ENCODE data around the gene GLRX2. TPM values are rescaled to one million over a fixed set of nuclear protein-coding genes. Genes with fewer than 3 reads are reported as not detected.

GLRX2 gene
- total RNA-seq, 1 donor from 2014 or later = 7.2 TPM

GRCh38 chr1:193141804-193142203, 36.6 kb upstream of the GLRX2 start:
- peaks cover 5% of the 10 kb centered on the region for H3K36me3 Mint-ChIP-seq (ENCODE audit: unreplicated experiment)
- no peak for TF ChIP-seq CTCF (IDR thresholded peaks at IDR 0.05; ENCODE audit: partially characterized antibody, unreplicated experiment)
- DNase-seq = no peak
- H3K4me1 Mint-ChIP-seq (ENCODE audit: low read depth, unreplicated experiment) = peaks cover 3% of the 10 kb centered on the region
- H3K4me3 Mint-ChIP-seq (ENCODE audit: unreplicated experiment) = no peak overlapping the region
- H3K9me3 Mint-ChIP-seq (ENCODE audit: unreplicated experiment) = no peaks in the 10 kb centered on the region
- H3K27ac Mint-ChIP-seq (ENCODE audit: unreplicated experiment) = peak overlapping the region; percentile 44
- no peaks in the 10 kb centered on the region for H3K27me3 Mint-ChIP-seq (ENCODE audit: unreplicated experiment)

- H3K36me3 Mint-ChIP-seq (ENCODE audit: unreplicated experiment) = no peaks in the 10 kb centered on the region
- H3K4me3 Mint-ChIP-seq (ENCODE audit: unreplicated experiment) = no peak overlapping the region
- H3K27me3 Mint-ChIP-seq (ENCODE audit: unreplicated experiment) = no peaks in the 10 kb centered on the region
- no peaks in the 10 kb centered on the region for H3K9me3 Mint-ChIP-seq (ENCODE audit: unreplicated experiment)
- H3K4me1 Mint-ChIP-seq (ENCODE audit: low read depth, unreplicated experiment) = peaks cover 3% of the 10 kb centered on the region
- DNase-seq = no peak
- no peak for TF ChIP-seq CTCF (IDR thresholded peaks at IDR 0.05; ENCODE audit: partially characterized antibody, unreplicated experiment)
- H3K27ac Mint-ChIP-seq (ENCODE audit: unreplicated experiment) = no peak overlapping the region
Observed at GRCh38 chr1:193140254-193140653, 35.0 kb upstream of the GLRX2 start.

- H3K4me1 Mint-ChIP-seq (ENCODE audit: low read depth, unreplicated experiment) = no peaks in the 10 kb centered on the region
- H3K27ac Mint-ChIP-seq (ENCODE audit: unreplicated experiment) = no peak overlapping the region
- no peak for DNase-seq
- no peak for TF ChIP-seq CTCF (IDR thresholded peaks at IDR 0.05; ENCODE audit: partially characterized antibody, unreplicated experiment)
- no peaks in the 10 kb centered on the region for H3K36me3 Mint-ChIP-seq (ENCODE audit: unreplicated experiment)
- H3K4me3 Mint-ChIP-seq (ENCODE audit: unreplicated experiment) = no peak overlapping the region
- no peaks in the 10 kb centered on the region for H3K9me3 Mint-ChIP-seq (ENCODE audit: unreplicated experiment)
- H3K27me3 Mint-ChIP-seq (ENCODE audit: unreplicated experiment) = no peaks in the 10 kb centered on the region
Observed at GRCh38 chr1:193131266-193131860, 26.1 kb upstream of the GLRX2 start.

GRCh38 chr1:193125369-193125768, 20.2 kb upstream of the GLRX2 start:
- Mint-ChIP-seq H3K4me3 (ENCODE audit: unreplicated experiment) (no peak overlapping the region), H3K36me3 (ENCODE audit: unreplicated experiment) (no peaks in the 10 kb centered on the region), H3K9me3 (ENCODE audit: unreplicated experiment) (peaks cover 2% of the 10 kb centered on the region), H3K4me1 (ENCODE audit: low read depth, unreplicated experiment) (peaks cover 4% of the 10 kb centered on the region), H3K27me3 (ENCODE audit: unreplicated experiment) (peaks cover 10% of the 10 kb centered on the region), H3K27ac (ENCODE audit: unreplicated experiment) (no peak overlapping the region)
- TF ChIP-seq CTCF (IDR thresholded peaks at IDR 0.05; ENCODE audit: partially characterized antibody, unreplicated experiment) = no peak
- no peak for DNase-seq

GRCh38 chr1:193123751-193124150, 18.5 kb upstream of the GLRX2 start:
- Mint-ChIP-seq H3K4me1 (ENCODE audit: low read depth, unreplicated experiment) (peaks cover 4% of the 10 kb centered on the region), H3K36me3 (ENCODE audit: unreplicated experiment) (no peaks in the 10 kb centered on the region), H3K9me3 (ENCODE audit: unreplicated experiment) (peaks cover 2% of the 10 kb centered on the region), H3K27me3 (ENCODE audit: unreplicated experiment) (peaks cover 10% of the 10 kb centered on the region), H3K4me3 (ENCODE audit: unreplicated experiment) (peak overlapping the region; percentile 4), H3K27ac (ENCODE audit: unreplicated experiment) (no peak overlapping the region)
- no peak for TF ChIP-seq CTCF (IDR thresholded peaks at IDR 0.05; ENCODE audit: partially characterized antibody, unreplicated experiment)
- DNase-seq = no peak

Data from glutamatergic neuron (in vitro differentiated cells).